WTC11 (cell line): ENCODE data around the gene STOM. TPM values are rescaled to one million over a fixed set of nuclear protein-coding genes. Genes with fewer than 3 reads are reported as not detected.

Experiments
- ATAC-seq: fragments of 200-7000 bp; cut with Tn5 transposase; 2 replicates; pipeline ENCODE4 v1.10.0; 2021; ENCODE audit warnings: mild to moderate bottlenecking, moderate library complexity
- CTCF ChIA-PET: fragments of 300-600 bp; sonication (Branson Sonifier 250); formaldehyde crosslinking; loops from one replicate; lab custom pipeline; 2021; ENCODE audit warnings: antibody characterized with exemption; lab: Charles Lee
- POLR2A ChIA-PET: fragments of 350-600 bp; sonication (Branson Sonifier 250); formaldehyde crosslinking; loops from one replicate; lab custom pipeline; 2021; ENCODE audit warnings: antibody characterized with exemption; lab: Charles Lee
- DNase-seq: peaks from one replicate; pipeline ENCODE4 v3.0.0; 2021; ENCODE audit warnings: low spot score
- H3K27ac Mint-ChIP-seq: 2 replicates; pipeline ENCODE4 v1.8.0; 2021; ENCODE audit warnings: mixed read lengths
- H3K27me3 Mint-ChIP-seq: 2 replicates; pipeline ENCODE4 v1.8.0; 2021; ENCODE audit warnings: low read depth, mild to moderate bottlenecking, moderate library complexity, mixed read lengths
- H3K36me3 Mint-ChIP-seq: 2 replicates; pipeline ENCODE4 v1.8.0; 2021; ENCODE audit warnings: mixed read lengths
- H3K4me1 Mint-ChIP-seq: 2 replicates; pipeline ENCODE4 v1.8.0; 2022; ENCODE audit warnings: mixed read lengths
- H3K4me3 Mint-ChIP-seq: 2 replicates; pipeline ENCODE4 v1.8.0; 2021; ENCODE audit warnings: mild to moderate bottlenecking, moderate library complexity, mixed read lengths
- H3K9me3 Mint-ChIP-seq: 2 replicates; pipeline ENCODE4 v1.8.0; 2021; ENCODE audit warnings: mixed read lengths
- ARID4B ChIP-seq: sonication (generic); formaldehyde crosslinking; IDR thresholded peaks from 2 replicates; pipeline ENCODE4 v1.8.0; 2023; ENCODE audit warnings: missing genetic modification reagents, mild to moderate bottlenecking, borderline replicate concordance
- ATF1 ChIP-seq: sonication (generic); formaldehyde crosslinking; IDR thresholded peaks from 2 replicates; pipeline ENCODE4 v1.8.1; 2023; ENCODE audit warnings: mild to moderate bottlenecking, moderate library complexity, missing genetic modification reagents
- CREB1 ChIP-seq: sonication (generic); formaldehyde crosslinking; IDR thresholded peaks from 2 replicates; pipeline ENCODE4 v1.8.0; 2023; ENCODE audit warnings: mild to moderate bottlenecking, missing genetic modification reagents
- FOXP1 ChIP-seq: sonication (generic); formaldehyde crosslinking; IDR thresholded peaks from 2 replicates; pipeline ENCODE4 v1.8.0; 2022; ENCODE audit warnings: missing genetic modification reagents, mild to moderate bottlenecking, moderate library complexity, borderline replicate concordance
- GRHL2 ChIP-seq: fragments of 250-450 bp; sonication (Bioruptor Pico); IDR thresholded peaks from 2 replicates; pipeline ENCODE4 v1.8.0; 2022; ENCODE audit warnings: mild to moderate bottlenecking, moderate library complexity; ENCODE audit not compliant: insufficient replicate concordance, severe bottlenecking
- HMGXB4 ChIP-seq: sonication (generic); formaldehyde crosslinking; IDR thresholded peaks from 2 replicates; pipeline ENCODE4 v1.8.1; 2023; ENCODE audit warnings: mild to moderate bottlenecking, moderate library complexity, missing genetic modification reagents
- JUN ChIP-seq: sonication (generic); formaldehyde crosslinking; IDR thresholded peaks from 2 replicates; pipeline ENCODE4 v1.8.0; 2023; ENCODE audit warnings: mild to moderate bottlenecking, missing genetic modification reagents
- MYBL2 ChIP-seq: sonication (generic); formaldehyde crosslinking; IDR thresholded peaks from 2 replicates; pipeline ENCODE4 v1.8.1; 2023; ENCODE audit warnings: mild to moderate bottlenecking, moderate library complexity, missing genetic modification reagents
- NFE2L1 ChIP-seq: sonication (generic); formaldehyde crosslinking; IDR thresholded peaks from 2 replicates; pipeline ENCODE4 v1.8.1; 2023; ENCODE audit warnings: missing genetic modification reagents
- NR2C2 ChIP-seq: sonication (generic); formaldehyde crosslinking; IDR thresholded peaks from 2 replicates; pipeline ENCODE4 v1.8.0; 2022; ENCODE audit warnings: mild to moderate bottlenecking, missing genetic modification reagents
- PRRX2 ChIP-seq: fragments of 250-450 bp; sonication (Bioruptor Pico); IDR thresholded peaks from 2 replicates; pipeline ENCODE4 v1.8.0; 2021; ENCODE audit warnings: mild to moderate bottlenecking
- RELA ChIP-seq: sonication (generic); formaldehyde crosslinking; IDR thresholded peaks from 2 replicates; pipeline ENCODE4 v1.8.1; 2022; ENCODE audit warnings: missing genetic modification reagents, mild to moderate bottlenecking, borderline replicate concordance
- SMAD4 ChIP-seq: sonication (generic); formaldehyde crosslinking; IDR thresholded peaks from 2 replicates; pipeline ENCODE4 v1.8.0; 2022; ENCODE audit warnings: mild to moderate bottlenecking, missing genetic modification reagents
- TEAD4 ChIP-seq: sonication (generic); formaldehyde crosslinking; IDR thresholded peaks from 2 replicates; pipeline ENCODE4 v1.8.0; 2022; ENCODE audit warnings: mild to moderate bottlenecking, missing genetic modification reagents
- ZNF138 ChIP-seq: sonication (generic); formaldehyde crosslinking; conservative IDR thresholded peaks from 2 replicates; pipeline ENCODE4 v1.8.1; 2022; ENCODE audit warnings: mild to moderate bottlenecking, moderate library complexity, missing genetic modification reagents
- ZNF423 ChIP-seq: fragments of 250-450 bp; sonication (Bioruptor Pico); IDR thresholded peaks from 2 replicates; pipeline ENCODE4 v2.1.2; 2022; ENCODE audit warnings: mild to moderate bottlenecking, moderate library complexity
- total RNA-seq: library from RNA; stranded (reverse); gene quantifications from 3 replicates; pipeline ENCODE4 v1.2.3, GENCODE V29; 2021
- TF ChIP-seq, protein P1 (sequence below): sonication (generic); formaldehyde crosslinking; IDR thresholded peaks from 2 replicates; pipeline ENCODE4 v1.8.0; 2022; ENCODE audit warnings: mild to moderate bottlenecking, missing genetic modification reagents
- TF ChIP-seq, protein P2 (sequence below): sonication (generic); formaldehyde crosslinking; IDR thresholded peaks from 2 replicates; pipeline ENCODE4 v1.8.1; 2022; ENCODE audit warnings: missing genetic modification reagents, borderline replicate concordance
- TF ChIP-seq, protein P3 (sequence below): sonication (generic); formaldehyde crosslinking; IDR thresholded peaks from 2 replicates; pipeline ENCODE4 v1.8.0; 2023; ENCODE audit warnings: missing genetic modification reagents

STOM gene
- total RNA-seq, 1 experiment from 2014 or later, result 32.9 TPM

DNA sequence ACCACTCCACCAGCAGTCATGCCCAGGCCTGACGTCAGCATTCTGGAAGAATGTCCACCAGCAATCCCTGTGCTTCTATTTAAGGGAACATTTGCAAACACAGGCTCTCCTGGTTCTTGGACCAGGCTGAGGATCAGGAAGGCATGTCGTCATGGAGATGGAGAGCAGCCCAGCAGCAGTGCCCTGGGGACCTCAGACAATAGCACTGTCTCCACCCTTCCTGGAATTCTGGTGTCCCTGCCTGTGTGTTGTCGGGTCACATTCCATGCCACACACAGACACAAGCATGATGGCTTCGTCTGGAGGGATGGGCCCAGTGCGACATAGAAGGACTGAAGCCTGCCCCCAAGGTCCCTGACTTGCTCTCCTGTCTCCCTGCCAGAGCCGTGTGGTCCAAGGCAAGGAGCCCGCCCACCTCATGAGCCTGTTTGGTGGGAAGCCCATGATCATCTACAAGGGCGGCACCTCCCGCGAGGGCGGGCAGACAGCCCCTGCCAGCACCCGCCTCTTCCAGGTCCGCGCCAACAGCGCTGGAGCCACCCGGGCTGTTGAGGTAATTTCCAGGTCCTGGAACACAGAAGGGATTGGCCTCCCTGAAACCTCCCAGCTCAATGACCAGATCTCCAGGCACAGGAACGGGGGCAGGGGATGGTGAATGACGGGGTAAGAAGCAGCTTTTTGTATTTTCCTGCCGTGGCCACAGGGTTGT is 43.8 kb downstream of the STOM start:
- H3K4me1 Mint-ChIP-seq, result no peaks in the 10 kb centered on the region
- ATAC-seq (peak; percentile 70), DNase-seq (no peak)
- H3K36me3 Mint-ChIP-seq, result peaks cover 17% of the 10 kb centered on the region
- CTCF ChIA-PET, result no interaction called here
- POLR2A ChIA-PET, result no interaction called here
- H3K4me3 Mint-ChIP-seq, result no peak overlapping the region
- H3K27ac Mint-ChIP-seq, result no peak overlapping the region
- H3K9me3 Mint-ChIP-seq, result peaks cover 5% of the 10 kb centered on the region; the same call in 1 of the 2 replicates
- TF ChIP-seq ARID4B (CRISPR knock-in tag), result no peak
- no peak for TF ChIP-seq CREB1 (CRISPR knock-in tag)
- TF ChIP-seq ZNF423 (CRISPR knock-in tag), result no peak
- no peak for TF ChIP-seq PRRX2 (CRISPR knock-in tag)
- TF ChIP-seq MYBL2 (CRISPR knock-in tag), result no peak
- TF ChIP-seq GRHL2 (CRISPR knock-in tag), result no peak
- TF ChIP-seq TEAD4 (CRISPR knock-in tag), result no peak
- no peak for TF ChIP-seq RELA (CRISPR knock-in tag)
- TF ChIP-seq, protein P1, sequence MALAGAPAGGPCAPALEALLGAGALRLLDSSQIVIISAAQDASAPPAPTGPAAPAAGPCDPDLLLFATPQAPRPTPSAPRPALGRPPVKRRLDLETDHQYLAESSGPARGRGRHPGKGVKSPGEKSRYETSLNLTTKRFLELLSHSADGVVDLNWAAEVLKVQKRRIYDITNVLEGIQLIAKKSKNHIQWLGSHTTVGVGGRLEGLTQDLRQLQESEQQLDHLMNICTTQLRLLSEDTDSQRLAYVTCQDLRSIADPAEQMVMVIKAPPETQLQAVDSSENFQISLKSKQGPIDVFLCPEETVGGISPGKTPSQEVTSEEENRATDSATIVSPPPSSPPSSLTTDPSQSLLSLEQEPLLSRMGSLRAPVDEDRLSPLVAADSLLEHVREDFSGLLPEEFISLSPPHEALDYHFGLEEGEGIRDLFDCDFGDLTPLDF (CRISPR knock-in tag), result no peak
- TF ChIP-seq, protein P2, sequence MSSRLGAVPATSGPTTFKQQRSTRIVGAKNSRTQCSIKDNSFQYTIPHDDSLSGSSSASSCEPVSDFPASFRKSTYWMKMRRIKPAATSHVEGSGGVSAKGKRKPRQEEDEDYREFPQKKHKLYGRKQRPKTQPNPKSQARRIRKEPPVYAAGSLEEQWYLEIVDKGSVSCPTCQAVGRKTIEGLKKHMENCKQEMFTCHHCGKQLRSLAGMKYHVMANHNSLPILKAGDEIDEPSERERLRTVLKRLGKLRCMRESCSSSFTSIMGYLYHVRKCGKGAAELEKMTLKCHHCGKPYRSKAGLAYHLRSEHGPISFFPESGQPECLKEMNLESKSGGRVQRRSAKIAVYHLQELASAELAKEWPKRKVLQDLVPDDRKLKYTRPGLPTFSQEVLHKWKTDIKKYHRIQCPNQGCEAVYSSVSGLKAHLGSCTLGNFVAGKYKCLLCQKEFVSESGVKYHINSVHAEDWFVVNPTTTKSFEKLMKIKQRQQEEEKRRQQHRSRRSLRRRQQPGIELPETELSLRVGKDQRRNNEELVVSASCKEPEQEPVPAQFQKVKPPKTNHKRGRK, result no peak
- TF ChIP-seq, protein P3, sequence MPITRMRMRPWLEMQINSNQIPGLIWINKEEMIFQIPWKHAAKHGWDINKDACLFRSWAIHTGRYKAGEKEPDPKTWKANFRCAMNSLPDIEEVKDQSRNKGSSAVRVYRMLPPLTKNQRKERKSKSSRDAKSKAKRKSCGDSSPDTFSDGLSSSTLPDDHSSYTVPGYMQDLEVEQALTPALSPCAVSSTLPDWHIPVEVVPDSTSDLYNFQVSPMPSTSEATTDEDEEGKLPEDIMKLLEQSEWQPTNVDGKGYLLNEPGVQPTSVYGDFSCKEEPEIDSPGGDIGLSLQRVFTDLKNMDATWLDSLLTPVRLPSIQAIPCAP, result no peak
- no peaks in the 10 kb centered on the region for H3K27me3 Mint-ChIP-seq

DNA sequence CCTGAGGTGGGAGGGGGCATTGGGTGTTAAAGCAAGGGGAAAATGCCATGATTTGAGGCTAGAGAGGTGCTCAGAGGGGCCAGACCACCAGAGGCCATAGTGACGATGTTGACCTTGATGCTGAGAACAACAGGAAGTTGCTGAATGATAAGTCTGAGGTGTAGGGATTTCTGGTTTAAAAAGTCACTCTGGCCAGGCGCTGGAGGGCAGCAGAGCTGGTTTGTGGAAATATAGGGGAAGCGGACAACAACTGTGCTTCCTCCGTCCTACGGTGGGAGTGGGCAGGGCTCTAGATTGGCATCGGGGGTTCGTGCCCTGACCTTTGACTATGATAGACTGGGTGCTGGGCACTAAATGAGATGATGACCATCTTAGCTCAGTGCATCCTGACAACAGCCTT is 44.7 kb downstream of the STOM start:
- DNase-seq, result no peak
- no peak overlapping the region for H3K27ac Mint-ChIP-seq
- H3K36me3 Mint-ChIP-seq, result peaks cover 14% of the 10 kb centered on the region
- peaks cover 5% of the 10 kb centered on the region; the same call in 1 of the 2 replicates for H3K9me3 Mint-ChIP-seq
- no peak overlapping the region for H3K4me3 Mint-ChIP-seq
- no peak for ATAC-seq
- POLR2A ChIA-PET, result no interaction called here
- CTCF ChIA-PET, result no interaction called here
- no peaks in the 10 kb centered on the region for H3K4me1 Mint-ChIP-seq
- no peaks in the 10 kb centered on the region for H3K27me3 Mint-ChIP-seq
- TF ChIP-seq ZNF138 (CRISPR knock-in tag), result no peak
- no peak for TF ChIP-seq HMGXB4 (CRISPR knock-in tag)
- TF ChIP-seq JUN (CRISPR knock-in tag), result no peak
- TF ChIP-seq NR2C2 (CRISPR knock-in tag), result no peak
- TF ChIP-seq ATF1, result no peak
- no peak for TF ChIP-seq SMAD4
- TF ChIP-seq ARID4B (CRISPR knock-in tag), result no peak
- no peak for TF ChIP-seq FOXP1 (CRISPR knock-in tag)
- TF ChIP-seq NFE2L1, result no peak
